ENCODE results near the gene XRCC4. TPM values are rescaled to one million over a fixed set of nuclear protein-coding genes. Genes with fewer than 3 reads are reported as not detected.
A peak's percentile ranks its signal among the peaks of the same experiment; 100 is the strongest.

XRCC4 gene
- total RNA-seq, 1 donor = 36.5 TPM

DNA sequence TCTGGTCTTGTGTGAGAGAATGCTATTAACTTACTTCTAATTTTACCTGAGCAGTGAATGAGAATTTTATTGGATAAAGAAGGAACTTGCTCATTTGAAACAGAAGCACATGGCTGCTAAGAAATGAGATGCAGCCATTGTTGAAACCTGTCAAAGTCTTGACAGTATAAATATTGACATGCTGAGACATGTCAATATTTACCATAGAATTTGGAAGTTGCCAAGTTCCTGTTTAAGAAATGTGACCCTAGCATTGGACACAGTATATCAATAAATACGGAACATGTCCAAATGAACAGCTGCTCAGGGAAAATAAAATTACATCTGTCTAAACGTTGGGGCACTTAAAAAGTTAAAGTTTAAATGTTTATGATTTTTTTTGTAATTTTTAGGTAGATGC lies 7.8 kb downstream of the XRCC4 start:
- no peak overlapping the region for H3K4me3 ChIP-seq (ENCODE audit: low read depth, low read length)
- DNase-seq (ENCODE audit: low read depth) = no peak
- TF ChIP-seq, protein P1, sequence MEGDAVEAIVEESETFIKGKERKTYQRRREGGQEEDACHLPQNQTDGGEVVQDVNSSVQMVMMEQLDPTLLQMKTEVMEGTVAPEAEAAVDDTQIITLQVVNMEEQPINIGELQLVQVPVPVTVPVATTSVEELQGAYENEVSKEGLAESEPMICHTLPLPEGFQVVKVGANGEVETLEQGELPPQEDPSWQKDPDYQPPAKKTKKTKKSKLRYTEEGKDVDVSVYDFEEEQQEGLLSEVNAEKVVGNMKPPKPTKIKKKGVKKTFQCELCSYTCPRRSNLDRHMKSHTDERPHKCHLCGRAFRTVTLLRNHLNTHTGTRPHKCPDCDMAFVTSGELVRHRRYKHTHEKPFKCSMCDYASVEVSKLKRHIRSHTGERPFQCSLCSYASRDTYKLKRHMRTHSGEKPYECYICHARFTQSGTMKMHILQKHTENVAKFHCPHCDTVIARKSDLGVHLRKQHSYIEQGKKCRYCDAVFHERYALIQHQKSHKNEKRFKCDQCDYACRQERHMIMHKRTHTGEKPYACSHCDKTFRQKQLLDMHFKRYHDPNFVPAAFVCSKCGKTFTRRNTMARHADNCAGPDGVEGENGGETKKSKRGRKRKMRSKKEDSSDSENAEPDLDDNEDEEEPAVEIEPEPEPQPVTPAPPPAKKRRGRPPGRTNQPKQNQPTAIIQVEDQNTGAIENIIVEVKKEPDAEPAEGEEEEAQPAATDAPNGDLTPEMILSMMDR (IDR thresholded peaks at IDR 0.05; ENCODE audit: insufficient read depth, low read length) = no peak

DNA sequence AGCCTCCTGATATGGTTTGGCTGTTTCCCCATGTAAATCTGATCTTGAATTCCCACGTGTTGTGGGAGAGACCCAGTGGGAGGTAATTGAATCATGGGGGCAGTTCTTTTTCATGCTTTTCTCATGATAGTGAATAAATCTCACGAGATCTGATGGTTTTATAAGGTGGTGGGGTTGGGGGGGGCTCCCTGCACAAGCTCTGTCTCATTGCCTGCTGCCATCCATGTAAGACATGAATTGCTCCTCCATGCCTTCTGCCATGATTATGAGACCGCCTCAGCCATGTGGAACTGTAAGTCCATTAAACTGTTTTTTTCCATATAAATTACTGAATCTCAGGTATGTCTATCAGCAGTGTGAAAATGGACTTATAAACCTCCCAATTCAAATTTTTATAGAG lies 12.8 kb downstream of the XRCC4 start:
- DNase-seq (ENCODE audit: low read depth) = no peak
- TF ChIP-seq, protein P1 (IDR thresholded peaks at IDR 0.05; ENCODE audit: insufficient read depth, low read length) = no peak
- no peak overlapping the region for H3K4me3 ChIP-seq (ENCODE audit: low read depth, low read length)

DNA sequence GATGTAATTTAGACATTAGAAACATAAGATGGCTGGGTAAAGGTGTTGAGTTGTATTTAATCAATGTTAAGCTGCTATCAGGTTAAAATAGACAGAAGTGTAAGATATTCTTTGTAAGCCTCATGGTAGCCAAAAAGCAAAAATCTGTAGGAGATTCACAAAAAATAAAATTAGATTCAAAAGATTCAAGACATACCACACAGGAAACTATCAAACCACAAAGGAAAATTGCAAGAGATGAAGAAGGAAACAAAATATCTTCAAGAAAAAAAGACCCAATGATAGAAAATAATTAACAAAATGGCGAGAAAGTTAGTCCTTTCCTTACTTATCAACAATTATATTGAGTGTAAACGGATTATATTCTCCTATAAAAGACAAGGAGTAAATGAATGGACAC lies 15.3 kb downstream of the XRCC4 start:
- TF ChIP-seq, protein P1 (IDR thresholded peaks at IDR 0.05; ENCODE audit: insufficient read depth, low read length) = no peak
- DNase-seq (ENCODE audit: low read depth) = no peak
- no peak overlapping the region for H3K4me3 ChIP-seq (ENCODE audit: low read depth, low read length)

GRCh38 chr5:83093692-83094091 lies 16.3 kb downstream of the XRCC4 start:
- DNase-seq (ENCODE audit: low read depth) = no peak
- H3K4me3 ChIP-seq (ENCODE audit: low read depth, low read length) = no peak overlapping the region
- TF ChIP-seq, protein P1 (IDR thresholded peaks at IDR 0.05; ENCODE audit: insufficient read depth, low read length) = no peak

GRCh38 chr5:83095163-83095956 lies 18.0 kb downstream of the XRCC4 start:
- no peak for DNase-seq (ENCODE audit: low read depth)
- TF ChIP-seq, protein P1 (IDR thresholded peaks at IDR 0.05; ENCODE audit: insufficient read depth, low read length) = no peak
- H3K4me3 ChIP-seq (ENCODE audit: low read depth, low read length) = no peak overlapping the region

DNA sequence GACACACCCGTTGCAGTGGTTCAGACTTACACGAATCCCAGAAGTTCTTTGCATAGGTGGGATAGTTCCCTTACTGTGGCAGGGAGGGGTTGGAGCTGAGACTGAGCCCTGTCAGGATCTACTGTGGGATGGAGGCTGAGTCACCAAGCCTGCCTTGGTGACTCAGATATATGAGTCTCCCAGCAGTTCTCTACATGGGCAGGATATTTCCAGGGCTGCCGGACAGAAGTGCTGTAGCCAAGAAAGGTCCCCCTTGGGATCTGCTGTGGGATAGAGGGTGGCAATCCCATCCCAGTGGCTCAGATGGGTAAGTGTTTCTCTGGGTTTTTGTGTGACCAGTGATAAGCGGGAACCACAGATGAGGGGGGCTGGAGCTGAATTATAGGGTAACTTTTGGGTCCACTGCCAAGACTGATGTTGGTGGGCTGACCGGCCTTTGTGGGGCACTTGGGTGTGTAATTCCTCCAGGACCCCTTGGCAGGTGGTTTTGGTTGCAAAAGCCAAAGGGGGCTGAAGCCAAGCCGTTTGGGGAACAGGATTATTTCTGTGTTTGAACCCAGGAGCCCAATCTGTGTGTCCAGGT lies 18.7 kb downstream of the XRCC4 start:
- no peak overlapping the region for H3K4me3 ChIP-seq (ENCODE audit: low read depth, low read length)
- peak; percentile 69 for DNase-seq (ENCODE audit: low read depth)
- TF ChIP-seq, protein P1 (IDR thresholded peaks at IDR 0.05; ENCODE audit: insufficient read depth, low read length) = peak; percentile 1

Measured in fibroblast of the aortic adventitia (primary cell).